Measurements from ENCODE around the gene APOBEC3B.
A peak's percentile ranks its signal among the peaks of the same experiment; 100 is the strongest.
"Not testable (repeated sequence)": the region's sequence is repeated elsewhere in the genome, so short reads cannot be mapped to it uniquely, and the experiment has no call there.

APOBEC3B gene

GRCh38 chr22:38970551-38970950 lies 11.6 kb upstream of the APOBEC3B start:
- TF ChIP-seq ZFX (IDR thresholded peaks at IDR 0.05; ENCODE audit: borderline replicate concordance) (no peak), CTCF (IDR thresholded peaks at IDR 0.05) (no peak)
- H3K27ac ChIP-seq = no peak overlapping the region

- H3K27ac ChIP-seq = no peak overlapping the region
- TF ChIP-seq CTCF (IDR thresholded peaks at IDR 0.05) (no peak), ZFX (IDR thresholded peaks at IDR 0.05; ENCODE audit: borderline replicate concordance) (no peak)
These were observed 10.9 kb upstream of the APOBEC3B start for GRCh38 chr22:38971202-38971601.

- H3K27ac ChIP-seq = no peak overlapping the region
- no peak for TF ChIP-seq ZFX (IDR thresholded peaks at IDR 0.05; ENCODE audit: borderline replicate concordance)
- no peak for TF ChIP-seq CTCF (IDR thresholded peaks at IDR 0.05)
These were observed 10.4 kb upstream of the APOBEC3B start for GRCh38 chr22:38971791-38972190.

- TF ChIP-seq CTCF (IDR thresholded peaks at IDR 0.05) (no peak), ZFX (IDR thresholded peaks at IDR 0.05; ENCODE audit: borderline replicate concordance) (no peak)
- H3K27ac ChIP-seq = no peak overlapping the region
These were observed 9.6 kb upstream of the APOBEC3B start for GRCh38 chr22:38972558-38972957.

GRCh38 chr22:38973289-38974169 lies 8.6 kb upstream of the APOBEC3B start:
- H3K27ac ChIP-seq = no peak overlapping the region
- TF ChIP-seq ZFX (IDR thresholded peaks at IDR 0.05; ENCODE audit: borderline replicate concordance) = no peak
- peak; percentile 79 for TF ChIP-seq CTCF (IDR thresholded peaks at IDR 0.05)

- H3K27ac ChIP-seq = no peak overlapping the region
- TF ChIP-seq CTCF (IDR thresholded peaks at IDR 0.05) (no peak), ZFX (IDR thresholded peaks at IDR 0.05; ENCODE audit: borderline replicate concordance) (no peak)
These were observed 7.8 kb upstream of the APOBEC3B start for GRCh38 chr22:38974170-38974825.

GRCh38 chr22:38974826-38975175 lies 7.3 kb upstream of the APOBEC3B start:
- no peak overlapping the region for H3K27ac ChIP-seq
- TF ChIP-seq ZFX (IDR thresholded peaks at IDR 0.05; ENCODE audit: borderline replicate concordance) (no peak), CTCF (IDR thresholded peaks at IDR 0.05) (no peak)

- not testable (repeated sequence) for H3K27ac ChIP-seq
These were observed 4.9 kb upstream of the APOBEC3B start for GRCh38 chr22:38977289-38977688.

- not testable (repeated sequence) for H3K27ac ChIP-seq
These were observed 1.6 kb upstream of the APOBEC3B start for GRCh38 chr22:38980587-38980986.
